Esophagus muscularis mucosa (tissue), 4 donors: ENCODE data around the gene CCM2. TPM values are rescaled to one million over a fixed set of nuclear protein-coding genes. Genes with fewer than 3 reads are reported as not detected.
A peak's percentile ranks its signal among the peaks of the same experiment; 100 is the strongest.

ENCODE experiments used
- DNase-seq: peaks from one replicate; pipeline ENCODE4 v3.0.0-alpha.2; 2017; ENCODE audit errors: extremely low spot score
- H3K27ac ChIP-seq, 4 donors: fragments of 200-600 bp; sonication (generic); replicated peaks in 1 of 4; 1 replicate in 3 of 4; 2 replicates in 1 of 4; pipeline ENCODE4 v1.5.1; 2016 to 2019; ENCODE audit warnings: mild to moderate bottlenecking in 1 of 4
- H3K27me3 ChIP-seq, 4 donors: fragments of 200-600 bp; sonication (generic); one replicate each; pipeline versions ENCODE4 v1.5.1 to v1.6.0; 2016 to 2019
- H3K36me3 ChIP-seq, 4 donors: fragments of 200-600 bp; sonication (generic); one replicate each; pipeline ENCODE4 v1.5.1; 2016 to 2019
- H3K4me1 ChIP-seq, 4 donors: fragments of 200-600 bp; sonication (generic); one replicate each; pipeline ENCODE4 v1.5.1; 2016 to 2019
- H3K4me3 ChIP-seq, 4 donors: fragments of 200-600 bp; sonication (generic); 1 replicate in 2 of 4; 2 replicates in 2 of 4; pipeline ENCODE4 v1.5.1; 2016 to 2019; ENCODE audit warnings: mild to moderate bottlenecking in 4 of 4, moderate library complexity in 1 of 4
- H3K9me3 ChIP-seq, 4 donors: fragments of 200-600 bp; sonication (generic); 1 replicate in 3 of 4; 2 replicates in 1 of 4; pipeline ENCODE4 v1.5.1; 2016 to 2019
- CTCF ChIP-seq, 3 experiments: fragments of 200-600 bp in 2 of 3; fragments of 450-650 bp in 1 of 3; sonication (generic) in 2 of 3; IDR thresholded peaks; one replicate each; pipeline ENCODE4 v1.5.1; 2017 to 2019; ENCODE audit warnings: antibody characterized with exemption in 3 of 3, mild to moderate bottlenecking in 2 of 3, moderate library complexity in 1 of 3
- EP300 ChIP-seq: sonication (generic); formaldehyde crosslinking; IDR thresholded peaks from one replicate; pipeline ENCODE4 v1.6.1; 2017; ENCODE audit warnings: antibody characterized with exemption
- POLR2A ChIP-seq: fragments of 450-650 bp; IDR thresholded peaks from one replicate; pipeline ENCODE4 v1.6.1; 2017; ENCODE audit warnings: antibody characterized with exemption, moderate library complexity, mild to moderate bottlenecking, low read depth
- POLR2AphosphoS5 ChIP-seq, 2 donors: sonication (generic); formaldehyde crosslinking; IDR thresholded peaks; one replicate each; pipeline ENCODE4 v1.6.1; 2017; ENCODE audit warnings: antibody characterized with exemption in 2 of 2
- WGBS: methylation state at CpG from one replicate; pipeline ENCODE4 v1.1.5; 2018; 5-methylcytosine and 5-hydroxymethylcytosine counted together
- intact Hi-C: fragments of 100-400 bp; cut with DNase I; formaldehyde crosslinking; loops from one replicate; pipeline ENCODE4 v1.15.1; 2023
- total RNA-seq, 4 donors: library from RNA; depleted of rRNA; stranded (reverse); fragments of >200 nt; gene quantifications; one replicate each; pipeline versions ENCODE4 v1.1.0 to v1.2.1, GENCODE V29; 2016

CCM2 gene
- total RNA-seq, 4 donors from 2014 or later: 40.3 to 61.7 (median 49.4) TPM

- H3K27ac ChIP-seq: no peak overlapping the region
- no peaks in the 10 kb centered on the region for H3K9me3 ChIP-seq
- H3K4me3 ChIP-seq: no peak overlapping the region
- TF ChIP-seq POLR2AphosphoS5 (IDR thresholded peaks at IDR 0.05): no peak
- 65% methylated on average over 8 of the region's 8 CpGs for WGBS
- intact Hi-C loops: no loop called here
- H3K4me1 ChIP-seq: peaks cover 9 to 15% (median 14%) of the 10 kb centered on the region in 4 donors
- no peak for DNase-seq
- H3K27me3 ChIP-seq: peaks cover 0 to 38% (median 0%) of the 10 kb centered on the region in 4 donors
- H3K36me3 ChIP-seq: no peaks in the 10 kb centered on the region
Measured at GRCh38 chr7:44958645-44959344, 41.2 kb upstream of the CCM2 start.

- 68% methylated on average over 7 of the region's 8 CpGs for WGBS
Measured at GRCh38 chr7:44959433-44959951, 40.5 kb upstream of the CCM2 start.

DNA sequence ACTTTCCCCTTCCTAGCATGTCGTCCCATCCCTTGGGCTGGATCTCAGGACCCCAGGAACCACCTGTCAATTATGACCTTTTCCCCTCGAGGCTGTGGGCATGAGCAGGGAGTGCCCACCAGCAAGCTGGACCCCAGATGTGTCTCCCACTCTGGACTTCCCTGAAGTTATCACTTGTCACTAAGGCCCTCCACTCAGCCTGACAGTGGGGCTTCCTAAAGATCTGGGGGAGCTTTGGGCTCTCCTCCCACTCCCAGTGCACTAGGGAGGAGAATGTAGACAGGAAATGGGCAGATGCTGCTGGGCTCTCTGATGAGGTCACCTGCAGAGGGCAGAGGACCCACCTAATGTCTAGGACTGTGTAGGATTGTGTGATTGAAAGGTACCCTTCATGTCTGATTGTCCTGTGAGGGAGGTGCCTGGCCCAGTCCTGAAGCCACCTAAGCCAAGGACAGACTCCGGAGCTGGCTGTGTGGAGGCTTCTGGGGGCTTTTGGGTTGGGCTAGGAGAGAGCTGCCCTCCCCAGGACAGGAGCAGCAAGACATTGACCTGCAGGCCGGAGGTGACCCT, 39.9 kb upstream of the CCM2 start:
- TF ChIP-seq POLR2AphosphoS5 (IDR thresholded peaks at IDR 0.05): no peak
- no peak for TF ChIP-seq POLR2A
- TF ChIP-seq EP300: no peak
- TF ChIP-seq CTCF (IDR thresholded peaks at IDR 0.05): no peak
- Histone ChIP-seq H3K4me1 (peaks cover 9 to 15% (median 14%) of the 10 kb centered on the region in 4 donors), H3K27ac (no peak overlapping the region), H3K9me3 (no peaks in the 10 kb centered on the region), H3K4me3 (no peak overlapping the region), H3K27me3 (peaks cover 0 to 30% (median 0%) of the 10 kb centered on the region in 4 donors), H3K36me3 (no peaks in the 10 kb centered on the region)
- intact Hi-C loops: no loop called here
- DNase-seq: no peak
- WGBS: 66% methylated on average over 3 of the region's 4 CpGs

More at GRCh38 chr7:44959433-44959951, 40.5 kb upstream of the CCM2 start:
- peaks cover 9 to 15% (median 14%) of the 10 kb centered on the region in 4 donors for H3K4me1 ChIP-seq
- H3K36me3 ChIP-seq: no peaks in the 10 kb centered on the region
- peaks cover 0 to 34% (median 0%) of the 10 kb centered on the region in 4 donors for H3K27me3 ChIP-seq
- H3K4me3 ChIP-seq: no peak overlapping the region
- no peak for DNase-seq
- no peaks in the 10 kb centered on the region for H3K9me3 ChIP-seq
- H3K27ac ChIP-seq: no peak overlapping the region
- intact Hi-C loops: no loop called here
- TF ChIP-seq POLR2A (no peak), EP300 (no peak), POLR2AphosphoS5 (IDR thresholded peaks at IDR 0.05) (no peak), CTCF (IDR thresholded peaks at IDR 0.05) (no peak)

GRCh38 chr7:44961844-44962482, 38.0 kb upstream of the CCM2 start:
- TF ChIP-seq EP300: no peak
- Histone ChIP-seq H3K4me3 (peak overlapping the region; percentile 53 to 56 (median 54)), H3K9me3 (no peaks in the 10 kb centered on the region), H3K4me1 (peaks cover 9 to 15% (median 14%) of the 10 kb centered on the region in 4 donors), H3K27me3 (peaks cover 0 to 32% (median 0%) of the 10 kb centered on the region in 4 donors), H3K36me3 (no peaks in the 10 kb centered on the region), H3K27ac (no peak overlapping the region)
- intact Hi-C loops: no loop called here
- no peak for DNase-seq
- WGBS: 88% methylated on average over 4 of the region's 16 CpGs

GRCh38 chr7:44962483-44963251, 37.3 kb upstream of the CCM2 start:
- TF ChIP-seq CTCF (IDR thresholded peaks at IDR 0.05): no peak
- TF ChIP-seq EP300: no peak
- no peak for TF ChIP-seq POLR2A
- no peak for TF ChIP-seq POLR2AphosphoS5 (IDR thresholded peaks at IDR 0.05)
- Histone ChIP-seq H3K36me3 (no peaks in the 10 kb centered on the region), H3K9me3 (no peaks in the 10 kb centered on the region), H3K27ac (no peak overlapping the region), H3K27me3 (peaks cover 0 to 32% (median 0%) of the 10 kb centered on the region in 4 donors), H3K4me3 (peak overlapping the region; percentile 53 to 56 (median 54)), H3K4me1 (peaks cover 9 to 15% (median 14%) of the 10 kb centered on the region in 4 donors)
- intact Hi-C loops: no loop called here
- DNase-seq: no peak
- 63% methylated on average over 11 of the region's 76 CpGs for WGBS
